Mucosa of descending colon (tissue), 3 donors: Measurements from ENCODE around the gene PIK3CA. TPM values are rescaled to one million over a fixed set of nuclear protein-coding genes. Genes with fewer than 3 reads are reported as not detected.

Source experiments
- ATAC-seq: fragments of 200-7000 bp; cut with Tn5 transposase; one replicate; pipeline ENCODE4 v1.9.1; 2020; ENCODE audit warnings: mild to moderate bottlenecking, moderate library complexity
- DNase-seq, 3 donors: peaks; one replicate each; pipeline ENCODE4 v3.0.0-alpha.2; 2020
- H3K36me3 ChIP-seq: fragments of 200-600 bp; one replicate; pipeline ENCODE4 v1.8.0; 2021; ENCODE audit warnings: low read depth, mild to moderate bottlenecking
- H3K4me1 ChIP-seq: fragments of 200-600 bp; one replicate; pipeline ENCODE4 v1.8.0; 2021; ENCODE audit warnings: low read depth, mild to moderate bottlenecking
- H3K4me3 ChIP-seq: fragments of 200-600 bp; one replicate; pipeline ENCODE4 v1.8.0; 2021; ENCODE audit warnings: mild to moderate bottlenecking
- H3K9me3 ChIP-seq: fragments of 200-600 bp; one replicate; pipeline ENCODE4 v1.8.0; 2021; ENCODE audit warnings: mild to moderate bottlenecking
- intact Hi-C, 2 donors: fragments of 100-400 bp; cut with DNase I in 1 of 2; cut with micrococcal nuclease in 1 of 2; formaldehyde crosslinking; loops; one replicate each; pipeline versions ENCODE4 v1.11.0 to v1.11.1; 2022; cut with DNase I, micrococcal nuclease
- total RNA-seq, 3 donors: library from RNA; stranded (reverse); fragmentation: NEBNext Ultra II Directional in 2 of 3; extraction: Animal tissue kit (Norgen Biotek cat#: 25700) in 2 of 3; gene quantifications; one replicate each; pipeline versions ENCODE4 v1.2.1 to v1.2.4, GENCODE V29; 2021 to 2023
- TF ChIP-seq, protein P1 (sequence below): fragments of 200-600 bp; IDR thresholded peaks from one replicate; pipeline ENCODE4 v1.8.0; 2022; ENCODE audit warnings: antibody characterized with exemption, mild to moderate bottlenecking
- donor health status: DM: no; HTN: no; CAD: no; lungs with moderate emphysema.
- donor health status: DM: no; HTN: no; CAD: no.
- donor health status: DM: no; HTN: yes; CAD: no.

The PIK3CA gene
- total RNA-seq, 3 donors from 2014 or later: 16.5 to 30.6 (median 19.5) TPM

GRCh38 chr3:179136195-179136594, 12.0 kb upstream of the PIK3CA start:
- no peaks in the 10 kb centered on the region for H3K4me1 ChIP-seq
- DNase-seq (no peak), ATAC-seq (peak; percentile 78)
- H3K4me3 ChIP-seq: no peak overlapping the region
- no peaks in the 10 kb centered on the region for H3K9me3 ChIP-seq
- no peaks in the 10 kb centered on the region for H3K36me3 ChIP-seq
- TF ChIP-seq, protein P1, sequence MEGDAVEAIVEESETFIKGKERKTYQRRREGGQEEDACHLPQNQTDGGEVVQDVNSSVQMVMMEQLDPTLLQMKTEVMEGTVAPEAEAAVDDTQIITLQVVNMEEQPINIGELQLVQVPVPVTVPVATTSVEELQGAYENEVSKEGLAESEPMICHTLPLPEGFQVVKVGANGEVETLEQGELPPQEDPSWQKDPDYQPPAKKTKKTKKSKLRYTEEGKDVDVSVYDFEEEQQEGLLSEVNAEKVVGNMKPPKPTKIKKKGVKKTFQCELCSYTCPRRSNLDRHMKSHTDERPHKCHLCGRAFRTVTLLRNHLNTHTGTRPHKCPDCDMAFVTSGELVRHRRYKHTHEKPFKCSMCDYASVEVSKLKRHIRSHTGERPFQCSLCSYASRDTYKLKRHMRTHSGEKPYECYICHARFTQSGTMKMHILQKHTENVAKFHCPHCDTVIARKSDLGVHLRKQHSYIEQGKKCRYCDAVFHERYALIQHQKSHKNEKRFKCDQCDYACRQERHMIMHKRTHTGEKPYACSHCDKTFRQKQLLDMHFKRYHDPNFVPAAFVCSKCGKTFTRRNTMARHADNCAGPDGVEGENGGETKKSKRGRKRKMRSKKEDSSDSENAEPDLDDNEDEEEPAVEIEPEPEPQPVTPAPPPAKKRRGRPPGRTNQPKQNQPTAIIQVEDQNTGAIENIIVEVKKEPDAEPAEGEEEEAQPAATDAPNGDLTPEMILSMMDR: no peak
- intact Hi-C loops: no loop called here

DNA sequence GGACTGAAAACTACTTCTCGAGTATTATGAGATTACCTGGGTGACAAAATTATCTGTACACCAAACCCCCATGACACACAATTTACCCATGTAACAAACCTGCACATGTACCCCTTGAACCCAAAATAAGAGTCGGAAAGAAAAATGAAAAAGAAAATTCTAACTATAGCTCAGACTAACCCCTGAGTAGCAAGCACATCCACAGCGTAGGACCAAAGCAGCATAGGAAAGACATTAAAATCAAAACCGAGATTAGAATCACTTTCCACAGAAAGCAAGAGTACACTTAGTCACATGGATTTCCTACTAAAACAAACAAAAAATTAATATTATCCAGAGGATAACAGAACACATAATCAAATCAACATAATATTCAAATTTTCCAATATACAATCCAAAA, 6.3 kb upstream of the PIK3CA start:
- Histone ChIP-seq H3K36me3 (no peaks in the 10 kb centered on the region), H3K9me3 (no peaks in the 10 kb centered on the region), H3K4me1 (peaks cover 3% of the 10 kb centered on the region), H3K4me3 (no peak overlapping the region)
- TF ChIP-seq, protein P1: no peak
- no peak for DNase-seq
- intact Hi-C loops: loop anchor here in 1 of 2 donors (10.0 kb wide), 1 partner anchor 173 kb away; no protein-coding TSS in a partner anchor
- no peak for ATAC-seq

DNA sequence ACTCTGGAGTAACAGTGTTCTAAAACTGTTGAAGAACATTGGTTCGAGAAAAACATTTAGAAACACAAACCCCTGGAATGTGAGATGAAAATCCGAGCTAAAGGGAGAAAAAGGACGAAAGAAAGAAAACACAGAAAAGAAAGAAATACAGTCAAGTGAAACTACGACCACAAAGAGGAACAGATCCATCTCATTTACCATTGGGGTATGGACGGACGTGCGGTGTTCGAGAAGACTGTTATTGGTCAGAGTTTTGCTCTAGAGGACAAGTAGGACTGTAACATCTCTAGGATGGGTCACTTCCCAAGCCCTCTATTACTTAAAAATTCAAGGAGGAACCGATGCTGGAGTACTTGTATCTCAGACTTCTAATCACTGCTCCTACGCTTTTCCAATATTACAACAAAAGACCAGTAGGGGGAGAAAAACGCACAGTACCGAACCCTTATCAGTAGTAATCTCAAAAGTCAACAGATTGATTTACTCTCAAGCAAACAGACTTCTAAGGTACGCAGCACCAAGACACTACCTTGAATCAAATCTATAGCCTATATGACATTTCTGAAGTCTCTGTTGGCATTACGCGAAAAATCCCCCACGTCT, 1.1 kb upstream of the PIK3CA start:
- Histone ChIP-seq H3K4me3 (peak overlapping the region; percentile 85), H3K36me3 (no peaks in the 10 kb centered on the region), H3K4me1 (peaks cover 11% of the 10 kb centered on the region), H3K9me3 (no peaks in the 10 kb centered on the region)
- peak; percentile 67 for ATAC-seq
- intact Hi-C loops: loop anchor here in 1 of 2 donors (10.0 kb wide), 1 partner anchor 168 kb away; no protein-coding TSS in a partner anchor
- TF ChIP-seq, protein P1: peak; percentile 24
- DNase-seq: peak in 1 of 3 donors; percentile 53

DNA sequence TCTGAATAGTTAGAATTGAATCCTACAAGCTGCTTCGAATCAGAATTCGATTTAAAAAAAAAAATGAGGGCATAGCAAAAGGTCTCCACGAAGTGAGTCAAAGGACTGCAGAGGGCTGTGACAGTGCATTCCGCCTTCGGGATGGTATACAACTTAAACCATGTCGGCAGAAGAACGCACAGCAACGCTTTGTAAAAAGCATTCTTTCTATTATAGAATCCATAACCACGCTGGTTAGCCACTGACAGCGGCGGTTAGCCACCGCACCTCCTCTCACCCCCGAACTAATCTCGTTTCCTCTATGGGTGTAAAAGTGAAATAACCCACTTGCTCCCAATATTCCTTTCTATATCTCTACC, 664 bp upstream of the PIK3CA start:
- H3K4me1 ChIP-seq: peaks cover 11% of the 10 kb centered on the region
- ATAC-seq: peak; percentile 23
- TF ChIP-seq, protein P1: no peak
- no peaks in the 10 kb centered on the region for H3K9me3 ChIP-seq
- intact Hi-C loops: loop anchor here in 1 of 2 donors (10.0 kb wide), 1 partner anchor 167 kb away; no protein-coding TSS in a partner anchor
- H3K36me3 ChIP-seq: no peaks in the 10 kb centered on the region
- no peak for DNase-seq
- peak overlapping the region; percentile 85 for H3K4me3 ChIP-seq

DNA sequence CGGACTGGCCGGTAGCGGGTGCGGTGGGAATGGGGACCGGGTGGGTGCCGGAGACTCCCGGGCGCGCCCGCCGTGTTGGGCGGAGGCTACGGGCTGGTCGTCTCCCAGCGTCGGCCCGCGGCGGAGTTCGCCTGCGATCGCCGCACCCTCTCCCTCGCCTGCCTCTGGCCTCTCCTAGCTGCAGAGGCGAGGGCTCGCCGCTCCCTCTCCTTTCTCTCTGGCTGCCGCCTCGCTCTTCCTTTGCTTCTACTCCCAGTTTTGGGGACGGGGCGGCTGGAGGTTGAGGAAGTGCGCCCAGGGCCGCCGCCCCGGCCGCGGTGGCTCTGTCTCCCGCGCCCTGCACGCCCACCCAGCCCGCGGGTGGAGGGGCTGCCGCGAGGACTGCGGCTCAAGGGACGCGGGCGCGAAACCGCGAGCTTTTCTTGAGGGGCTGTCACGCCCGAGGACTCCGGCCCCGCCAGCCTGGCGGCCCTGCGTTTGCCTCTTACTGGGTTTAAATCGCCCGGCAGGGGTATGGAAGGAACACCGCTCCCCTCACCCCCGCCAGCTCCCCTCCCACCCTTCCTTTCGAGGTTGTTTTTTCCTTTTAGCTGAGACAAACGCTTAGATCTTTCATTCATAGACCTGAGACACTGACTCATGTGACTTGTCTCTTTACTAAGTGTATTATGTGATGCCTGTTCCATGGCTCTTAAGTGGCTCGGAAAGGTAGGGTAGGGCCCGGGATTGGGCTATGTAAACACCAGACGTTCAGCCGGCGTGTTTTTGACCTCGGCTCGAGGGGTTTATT, 654 bp downstream of the PIK3CA start:
- intact Hi-C loops: loop anchor here in 1 of 2 donors (10.0 kb wide), 1 partner anchor 166 kb away; no protein-coding TSS in a partner anchor

More for the DNA sequence above, 654 bp downstream of the PIK3CA start:
- Histone ChIP-seq H3K9me3 (no peaks in the 10 kb centered on the region), H3K36me3 (no peaks in the 10 kb centered on the region), H3K4me1 (peaks cover 11% of the 10 kb centered on the region), H3K4me3 (peak overlapping the region; percentile 85)
- ATAC-seq: peak; percentile 64
- peak; percentile 54 to 79 (median 72) for DNase-seq
- TF ChIP-seq, protein P1: no peak
